A673 (cell line): ENCODE results near the gene FSTL4.

ENCODE experiments used
- EZH2 ChIP-seq: fragments of 200-600 bp; sonication (generic); IDR thresholded peaks from 2 replicates; pipeline ENCODE4 v1.6.1; 2017; ENCODE audit warnings: borderline replicate concordance, low read depth, mild to moderate bottlenecking, mixed read lengths, antibody characterized with exemption, low read length; ENCODE audit not compliant: poor library complexity, severe bottlenecking
- TF ChIP-seq, protein P1 (sequence below): fragments of 300-800, 200-600 bp; sonication (generic); conservative IDR thresholded peaks from 2 replicates; pipeline ENCODE4 v1.5.1; 2017; ENCODE audit warnings: low read depth, mild to moderate bottlenecking, antibody characterized with exemption, low read length, moderate library complexity, mixed read lengths

DNA sequence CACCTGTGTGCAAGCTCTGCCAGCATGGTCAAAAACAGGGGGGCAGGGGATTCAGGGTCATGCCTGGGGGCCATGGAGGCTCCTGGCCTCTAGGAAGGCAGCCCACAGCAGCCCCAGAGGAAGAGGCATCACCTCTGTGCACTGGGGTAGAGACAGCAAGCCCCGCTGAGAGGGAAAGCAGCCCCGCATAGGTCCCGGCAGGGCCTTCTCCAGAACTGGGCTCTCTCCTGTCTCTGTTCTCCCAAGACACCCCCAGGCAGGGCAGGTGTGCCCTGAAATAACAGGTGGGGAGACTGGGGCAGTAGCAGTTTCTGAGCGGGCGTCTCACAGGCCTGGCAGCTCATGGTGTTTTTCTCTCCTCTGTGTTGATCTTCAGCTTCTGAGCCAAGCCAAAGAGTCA lies 281.4 kb downstream of the FSTL4 start:
- TF ChIP-seq, protein P1, sequence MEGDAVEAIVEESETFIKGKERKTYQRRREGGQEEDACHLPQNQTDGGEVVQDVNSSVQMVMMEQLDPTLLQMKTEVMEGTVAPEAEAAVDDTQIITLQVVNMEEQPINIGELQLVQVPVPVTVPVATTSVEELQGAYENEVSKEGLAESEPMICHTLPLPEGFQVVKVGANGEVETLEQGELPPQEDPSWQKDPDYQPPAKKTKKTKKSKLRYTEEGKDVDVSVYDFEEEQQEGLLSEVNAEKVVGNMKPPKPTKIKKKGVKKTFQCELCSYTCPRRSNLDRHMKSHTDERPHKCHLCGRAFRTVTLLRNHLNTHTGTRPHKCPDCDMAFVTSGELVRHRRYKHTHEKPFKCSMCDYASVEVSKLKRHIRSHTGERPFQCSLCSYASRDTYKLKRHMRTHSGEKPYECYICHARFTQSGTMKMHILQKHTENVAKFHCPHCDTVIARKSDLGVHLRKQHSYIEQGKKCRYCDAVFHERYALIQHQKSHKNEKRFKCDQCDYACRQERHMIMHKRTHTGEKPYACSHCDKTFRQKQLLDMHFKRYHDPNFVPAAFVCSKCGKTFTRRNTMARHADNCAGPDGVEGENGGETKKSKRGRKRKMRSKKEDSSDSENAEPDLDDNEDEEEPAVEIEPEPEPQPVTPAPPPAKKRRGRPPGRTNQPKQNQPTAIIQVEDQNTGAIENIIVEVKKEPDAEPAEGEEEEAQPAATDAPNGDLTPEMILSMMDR: no peak
- TF ChIP-seq EZH2: no peak
